Fibroblast of pulmonary artery (primary cell): ENCODE data around the gene ZNF674.

Source experiments
- DNase-seq: peaks from one replicate; pipeline ENCODE4 v3.0.0-alpha.2; 2010; ENCODE audit warnings: low read depth
- H3K4me3 ChIP-seq: replicated peaks from 2 replicates; pipeline ENCODE4 v1.5.1; 2011; ENCODE audit warnings: low read depth, mild to moderate bottlenecking, control low read depth, low read length, moderate library complexity
- CTCF ChIP-seq: IDR thresholded peaks from 2 replicates; pipeline ENCODE4 v1.5.1; 2011; ENCODE audit warnings: mild to moderate bottlenecking, control low read depth, low read length, inconsistent platforms; ENCODE audit errors: missing control alignments

ZNF674 gene

GRCh38 chrX:46575586-46575985 is 30.4 kb upstream of the ZNF674 start:
- H3K4me3 ChIP-seq: peak overlapping the region; percentile 58
- no peak for TF ChIP-seq CTCF
- no peak for DNase-seq

DNA sequence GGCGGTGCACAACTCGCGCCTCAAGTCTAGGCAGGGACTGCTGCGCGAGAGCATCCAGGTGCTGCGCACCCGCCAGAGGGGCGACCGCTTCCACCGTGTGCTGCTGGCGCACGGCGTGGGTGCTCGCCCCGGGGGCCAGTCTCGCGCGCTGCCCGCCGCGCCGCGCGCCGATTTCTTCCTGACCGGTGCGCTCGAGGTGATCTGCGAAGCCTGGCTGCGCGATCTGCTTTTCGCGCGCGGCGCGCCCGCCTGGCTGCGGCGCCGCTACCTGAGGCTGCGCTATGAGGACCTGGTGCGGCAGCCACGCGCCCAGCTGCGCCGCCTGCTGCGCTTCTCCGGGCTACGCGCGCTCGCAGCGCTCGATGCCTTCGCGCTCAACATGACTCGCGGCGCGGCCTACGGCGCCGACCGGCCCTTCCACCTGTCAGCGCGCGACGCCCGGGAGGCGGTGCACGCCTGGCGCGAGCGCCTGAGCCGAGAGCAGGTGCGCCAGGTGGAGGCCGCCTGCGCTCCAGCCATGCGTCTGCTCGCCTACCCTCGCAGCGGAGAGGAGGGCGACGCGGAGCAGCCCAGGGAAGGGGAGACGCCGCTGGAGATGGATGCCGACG is 29.7 kb upstream of the ZNF674 start:
- TF ChIP-seq CTCF: no peak
- H3K4me3 ChIP-seq: peak overlapping the region; percentile 58
- no peak for DNase-seq

- peak; percentile 59 for DNase-seq
- TF ChIP-seq CTCF: no peak
Observed at GRCh38 chrX:46573892-46574773, 28.9 kb upstream of the ZNF674 start.

DNA sequence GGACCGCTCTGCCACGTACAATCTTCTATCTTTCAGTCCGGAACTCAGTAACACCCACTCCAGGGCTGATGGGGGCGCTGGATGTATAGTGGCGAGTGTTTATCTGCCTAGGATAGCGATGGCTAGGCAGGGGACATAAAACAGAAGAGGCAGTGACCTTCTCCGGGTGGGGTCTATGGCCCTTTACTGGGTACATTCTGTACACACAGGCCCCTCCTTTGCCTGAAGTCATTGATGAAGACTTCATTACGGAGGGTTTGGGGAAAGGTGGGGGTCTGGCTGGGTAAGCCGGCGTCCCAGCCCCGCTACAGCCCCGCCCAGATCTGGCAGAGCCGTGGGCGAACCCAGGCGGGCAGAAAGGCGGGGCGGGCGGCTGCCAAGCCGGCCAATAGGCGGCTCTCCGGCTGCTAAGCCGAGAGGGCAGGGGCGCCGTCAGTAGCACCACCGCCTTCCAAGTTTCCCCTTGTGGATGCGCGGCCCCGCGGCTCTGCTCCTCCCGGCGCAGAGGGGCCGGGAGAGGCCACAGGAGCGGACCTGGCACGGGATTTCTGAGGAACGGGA is 28.2 kb upstream of the ZNF674 start, which contains the start of gene CHST7:
Gene CHST7, plus strand, starts transcription at position 435 of the 561 bp plus-strand sequence. CDS start 167 bp downstream, outside the sequence.
- peak; percentile 61 for DNase-seq
- peak within 1 kb of the TSS; percentile 58 for H3K4me3 ChIP-seq
- TF ChIP-seq CTCF: peak; percentile 35

More at GRCh38 chrX:46573892-46574773, 28.9 kb upstream of the ZNF674 start:
- H3K4me3 ChIP-seq: peak overlapping the region; percentile 58

DNA sequence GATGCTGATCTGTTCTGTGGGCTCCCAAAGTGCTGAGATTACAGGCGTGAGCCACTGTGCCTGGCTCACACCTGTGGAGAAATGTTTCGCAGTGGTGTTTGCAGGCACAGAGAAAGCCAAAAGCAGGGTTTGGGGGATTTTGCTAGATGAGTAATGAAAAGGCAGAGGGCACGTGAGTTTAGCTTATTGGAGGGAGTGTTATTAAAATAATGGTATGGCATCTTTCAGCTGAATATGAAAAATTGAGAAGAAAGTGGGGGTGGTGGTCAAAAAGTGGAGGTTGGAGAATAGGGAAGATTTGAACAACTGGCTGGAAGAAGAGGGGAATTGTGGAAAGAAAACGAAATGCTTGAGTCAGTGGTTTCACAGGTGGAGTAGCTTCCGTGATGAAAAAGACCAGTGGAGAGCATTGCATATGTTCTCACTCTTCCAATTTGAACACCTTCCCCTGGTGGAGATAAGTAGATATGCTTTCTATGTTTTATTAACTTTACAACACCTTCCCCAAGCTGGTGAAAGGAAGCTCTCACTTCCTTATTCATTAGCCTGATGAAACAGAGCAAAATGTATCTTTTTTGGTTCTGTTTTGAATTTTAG is 27.2 kb upstream of the ZNF674 start:
- peak; percentile 2 for TF ChIP-seq CTCF
- DNase-seq: no peak
- no peak overlapping the region for H3K4me3 ChIP-seq

DNA sequence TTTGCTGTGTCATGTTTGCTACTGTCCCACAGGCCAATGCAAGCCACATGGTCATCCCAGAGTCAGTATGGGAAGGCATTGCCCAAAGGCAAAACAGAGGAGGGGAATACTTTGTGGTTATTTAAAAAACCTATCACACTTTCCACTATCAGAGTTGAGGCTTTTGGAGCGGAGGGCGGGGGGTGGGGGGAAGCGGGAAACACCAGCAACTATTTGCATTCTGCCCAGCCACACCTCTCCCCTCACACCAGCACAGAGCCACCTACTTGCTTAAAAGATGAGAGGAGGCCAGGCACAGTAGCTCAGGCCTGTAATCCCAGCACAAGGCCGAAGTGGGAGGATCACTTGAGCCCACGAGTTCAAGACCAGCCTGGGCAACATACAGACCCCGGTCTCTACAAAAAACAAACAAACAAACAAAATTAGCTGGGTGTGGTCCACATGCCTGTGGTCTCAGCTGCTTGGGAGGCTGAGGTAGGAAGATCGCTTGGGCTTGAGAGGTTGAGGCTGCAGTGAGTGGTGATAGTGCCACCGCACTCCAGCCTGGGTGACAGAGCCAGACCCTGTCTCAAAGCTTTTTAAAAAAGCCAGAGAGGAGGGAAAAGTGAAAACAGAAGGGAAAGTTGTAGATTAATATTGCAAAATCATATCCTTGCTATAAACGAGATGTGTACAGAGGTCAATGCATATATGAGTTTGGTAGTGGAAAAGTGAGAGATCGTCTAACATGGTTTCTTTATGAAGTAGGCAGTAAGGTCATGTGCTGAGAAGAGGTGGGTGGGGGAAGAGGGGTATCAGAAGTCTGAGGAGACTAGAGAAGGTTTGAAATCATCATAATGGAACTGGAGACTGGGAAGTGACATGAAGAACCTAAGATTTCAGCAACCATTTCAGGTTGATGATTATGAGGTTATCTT is 26.5 kb upstream of the ZNF674 start:
- DNase-seq: no peak
- TF ChIP-seq CTCF: no peak
- H3K4me3 ChIP-seq: no peak overlapping the region
